NCI-H526 treated with DMSO at 0.1 percent for 48 hours (cell line): Measurements from ENCODE around the gene ZNF608.

Experiments used
- DNase-seq: peaks from one replicate; lab custom pipeline; 2025; lab: John Stamatoyannopoulos, UW

ZNF608 gene

GRCh38 chr5:124745928-124746915 is at the start of gene ZNF608:
ZNF608 (minus strand) TSS chr5:124746639; CDS start chr5:124744989, 1,650 bp downstream.
- peak; percentile 68 for DNase-seq

- DNase-seq: no peak
These were observed 49.4 kb upstream of the ZNF608 start for GRCh38 chr5:124795829-124796228.

- DNase-seq: no peak
These were observed 44.7 kb upstream of the ZNF608 start for GRCh38 chr5:124790895-124791732.

- DNase-seq: no peak
These were observed 44.0 kb upstream of the ZNF608 start for GRCh38 chr5:124790301-124790894.

- DNase-seq: no peak
These were observed 42.7 kb upstream of the ZNF608 start for GRCh38 chr5:124789104-124789605.

GRCh38 chr5:124783794-124784193 is 37.4 kb upstream of the ZNF608 start:
- DNase-seq: no peak

GRCh38 chr5:124783285-124783684 is 36.8 kb upstream of the ZNF608 start:
- no peak for DNase-seq

GRCh38 chr5:124782262-124782661 is 35.8 kb upstream of the ZNF608 start:
- DNase-seq: no peak

GRCh38 chr5:124780011-124780410 is 33.6 kb upstream of the ZNF608 start:
- no peak for DNase-seq

- no peak for DNase-seq
These were observed 27.2 kb upstream of the ZNF608 start for GRCh38 chr5:124773315-124774311.

GRCh38 chr5:124772457-124773200 is 26.2 kb upstream of the ZNF608 start:
- no peak for DNase-seq

GRCh38 chr5:124771761-124772160 is 25.3 kb upstream of the ZNF608 start:
- DNase-seq: peak; percentile 90

GRCh38 chr5:124764992-124765611 is 18.7 kb upstream of the ZNF608 start:
- DNase-seq: peak; percentile 5

GRCh38 chr5:124764585-124764984 is 18.1 kb upstream of the ZNF608 start:
- DNase-seq: no peak

GRCh38 chr5:124761010-124761409 is 14.6 kb upstream of the ZNF608 start:
- DNase-seq: no peak

- DNase-seq: no peak
These were observed 14.2 kb upstream of the ZNF608 start for GRCh38 chr5:124760608-124761007.

- DNase-seq: peak; percentile 14
These were observed 9.1 kb upstream of the ZNF608 start for GRCh38 chr5:124755565-124755964.

- DNase-seq: no peak
These were observed 8.6 kb upstream of the ZNF608 start for GRCh38 chr5:124755041-124755440.

GRCh38 chr5:124754206-124754927 is 7.9 kb upstream of the ZNF608 start:
- peak; percentile 22 for DNase-seq
